NCI-H526 treated with DMSO at 0.1 percent for 48 hours (cell line): Measurements from ENCODE around the gene TREX2.

Experiments
- DNase-seq: peaks from one replicate; lab custom pipeline; 2025; lab: John Stamatoyannopoulos, UW

TREX2 gene

DNA sequence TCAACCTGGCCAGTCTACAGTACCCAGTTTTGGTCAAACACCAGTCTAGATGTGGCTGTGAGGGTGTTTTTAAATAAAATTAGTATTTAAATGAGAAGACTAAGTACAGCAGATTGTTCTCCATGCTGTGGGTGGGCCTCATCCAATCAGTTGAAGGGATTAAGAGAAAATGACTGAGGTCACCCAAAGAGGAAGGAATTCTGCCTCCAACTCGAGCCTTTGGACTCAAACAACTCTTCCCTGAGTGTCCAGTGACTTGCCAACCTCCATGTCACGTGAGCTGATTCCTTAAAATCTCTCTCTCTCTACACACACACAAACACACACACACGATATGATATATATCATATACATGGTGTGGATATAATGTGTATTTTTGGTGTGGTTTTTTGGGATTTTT lies 10.0 kb downstream of the TREX2 start:
- DNase-seq = no peak

DNA sequence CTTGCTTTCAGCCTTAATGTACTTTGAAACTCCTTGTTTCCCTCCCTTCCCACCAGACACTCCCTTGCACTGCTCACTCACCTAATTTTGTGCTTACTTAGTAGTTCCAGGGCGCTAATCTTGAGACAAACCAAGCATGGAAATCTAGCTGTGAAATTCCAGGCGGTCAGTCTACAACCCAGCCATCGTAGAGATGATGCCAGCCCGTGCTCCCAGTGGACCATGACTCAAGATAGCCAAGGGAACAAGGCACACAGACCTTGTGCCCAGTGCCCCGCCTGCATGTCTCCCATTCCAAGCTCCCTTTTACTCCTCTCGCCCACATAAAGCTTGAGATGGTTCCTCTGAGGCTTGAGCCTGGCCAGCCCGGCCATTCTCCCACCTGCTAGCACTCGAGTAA lies 11.1 kb downstream of the TREX2 start:
- no peak for DNase-seq

DNA sequence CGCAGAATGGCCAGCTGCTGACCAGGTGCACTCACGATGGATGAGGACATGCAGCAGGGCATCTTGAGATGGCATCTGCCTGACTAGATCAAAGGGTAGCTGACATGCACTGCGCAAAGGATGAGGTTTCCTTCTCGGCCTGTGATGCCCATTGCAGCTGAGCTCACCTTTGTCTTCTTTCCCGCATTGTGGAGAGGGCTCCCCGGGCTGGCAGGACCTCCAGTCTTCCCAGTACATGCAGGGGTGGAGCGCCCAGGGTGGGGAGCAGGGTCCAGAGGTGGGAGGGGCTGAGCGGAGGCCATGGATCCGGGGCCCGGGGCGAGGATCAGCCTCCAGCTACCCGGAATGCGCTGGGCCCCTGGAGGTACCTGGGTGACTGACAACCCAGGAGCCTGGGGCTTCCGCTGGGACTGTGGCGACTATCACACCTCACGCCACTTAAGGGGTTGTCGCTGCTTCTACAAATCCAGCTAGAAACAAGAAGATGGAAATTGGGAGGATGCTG lies 12.0 kb downstream of the TREX2 start:
- DNase-seq = no peak

DNA sequence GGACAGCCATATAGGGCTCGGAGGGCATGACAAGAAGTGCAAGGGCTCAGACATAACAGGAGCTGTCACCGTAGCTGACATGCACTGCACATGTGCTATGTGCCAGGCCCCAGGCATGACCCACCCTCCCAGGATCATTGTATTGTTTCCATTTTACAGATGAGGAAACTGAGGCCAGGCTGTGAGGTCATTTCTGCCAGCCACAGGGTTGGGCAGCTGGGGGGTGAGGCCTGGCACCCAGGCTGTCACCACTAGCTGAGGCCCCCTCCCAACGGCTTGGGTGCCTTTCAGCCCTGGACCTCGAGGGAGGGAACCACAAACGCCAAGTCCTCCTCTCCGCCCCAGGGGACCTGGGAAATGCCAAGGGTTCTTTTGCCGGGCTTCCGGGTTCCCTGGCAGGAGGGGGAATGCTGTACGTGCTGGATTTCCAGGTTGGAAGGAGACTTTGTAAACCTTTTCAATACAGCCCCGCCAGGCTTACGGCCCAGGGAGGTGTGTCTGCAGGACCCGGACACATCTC lies 12.6 kb downstream of the TREX2 start:
- no peak for DNase-seq

DNA sequence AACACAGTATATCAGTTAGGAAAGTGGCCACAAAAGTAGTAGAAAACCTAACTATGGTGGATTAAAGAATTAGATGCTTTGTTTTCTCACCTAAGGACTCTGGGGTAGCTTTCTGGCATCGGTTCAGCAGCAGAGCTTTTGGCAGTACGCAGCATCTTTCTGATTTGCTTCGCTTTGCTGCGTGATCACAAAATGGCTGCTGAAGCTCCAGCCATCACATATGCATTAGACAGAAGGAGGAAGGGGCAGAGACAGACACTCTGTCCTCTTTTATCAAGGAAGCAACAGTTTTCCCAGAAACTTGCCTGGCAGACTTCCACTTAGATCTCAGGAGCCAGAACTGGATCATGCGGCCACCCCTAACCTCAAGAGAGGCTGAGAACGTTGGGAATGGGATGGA lies 15.1 kb downstream of the TREX2 start:
- no peak for DNase-seq

DNA sequence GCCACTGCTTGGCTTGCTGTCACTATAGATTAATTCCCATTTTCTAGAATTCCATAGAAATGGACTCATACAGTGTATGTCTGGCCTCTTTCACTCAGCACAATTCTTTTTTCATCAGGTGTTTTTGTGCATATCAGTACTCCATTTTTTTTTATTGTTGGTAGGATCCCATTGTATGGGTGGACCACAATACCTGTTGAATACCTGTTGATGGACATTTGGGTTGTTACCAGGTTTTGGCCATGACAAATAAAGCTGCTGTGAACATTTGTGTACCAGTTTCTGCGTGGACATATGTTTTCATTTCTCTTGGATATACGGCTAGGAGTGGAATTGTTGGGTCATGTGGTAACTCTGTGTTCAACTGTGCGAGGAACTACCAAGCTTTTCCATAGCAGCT lies 19.7 kb downstream of the TREX2 start:
- DNase-seq = no peak

DNA sequence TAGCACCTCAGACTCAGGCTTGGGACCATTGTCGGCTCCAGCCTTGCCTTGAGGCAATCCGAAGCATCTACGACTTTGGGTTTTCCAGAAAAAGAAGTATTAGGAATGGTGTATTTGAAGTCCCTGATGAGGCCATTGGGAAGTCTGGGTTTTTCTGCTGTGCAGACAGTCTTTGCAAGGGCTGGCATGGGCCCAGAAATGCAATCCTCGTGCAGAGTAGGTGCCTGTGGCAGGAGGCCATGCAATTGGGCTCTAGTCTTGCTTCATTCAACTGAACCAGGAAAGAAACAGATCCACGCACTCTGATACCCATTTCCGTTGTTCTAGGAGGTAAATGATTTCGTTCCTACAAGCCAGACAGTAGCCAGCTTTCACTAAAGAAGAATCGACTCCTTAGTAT lies 22.2 kb downstream of the TREX2 start:
- DNase-seq = no peak

DNA sequence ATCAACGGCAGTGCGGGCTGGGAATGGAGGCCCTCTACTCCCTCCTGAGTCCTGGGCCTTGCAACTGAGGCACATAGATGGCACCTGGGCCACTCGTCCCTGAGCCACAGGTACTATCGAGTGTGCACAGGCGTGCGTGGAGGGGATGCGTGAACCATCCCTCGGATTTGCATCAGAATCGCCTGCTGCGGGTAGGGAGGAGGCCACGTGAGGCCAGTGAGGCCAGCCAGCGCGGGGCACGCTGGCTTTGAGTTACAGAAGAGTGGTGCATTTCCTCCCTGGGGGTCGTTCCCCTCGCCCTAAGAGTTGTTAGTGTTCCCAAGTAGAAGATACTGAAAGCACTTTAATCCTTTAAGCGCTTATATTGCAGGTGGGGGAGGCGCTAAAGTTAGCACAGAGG lies 24.0 kb downstream of the TREX2 start:
- no peak for DNase-seq

DNA sequence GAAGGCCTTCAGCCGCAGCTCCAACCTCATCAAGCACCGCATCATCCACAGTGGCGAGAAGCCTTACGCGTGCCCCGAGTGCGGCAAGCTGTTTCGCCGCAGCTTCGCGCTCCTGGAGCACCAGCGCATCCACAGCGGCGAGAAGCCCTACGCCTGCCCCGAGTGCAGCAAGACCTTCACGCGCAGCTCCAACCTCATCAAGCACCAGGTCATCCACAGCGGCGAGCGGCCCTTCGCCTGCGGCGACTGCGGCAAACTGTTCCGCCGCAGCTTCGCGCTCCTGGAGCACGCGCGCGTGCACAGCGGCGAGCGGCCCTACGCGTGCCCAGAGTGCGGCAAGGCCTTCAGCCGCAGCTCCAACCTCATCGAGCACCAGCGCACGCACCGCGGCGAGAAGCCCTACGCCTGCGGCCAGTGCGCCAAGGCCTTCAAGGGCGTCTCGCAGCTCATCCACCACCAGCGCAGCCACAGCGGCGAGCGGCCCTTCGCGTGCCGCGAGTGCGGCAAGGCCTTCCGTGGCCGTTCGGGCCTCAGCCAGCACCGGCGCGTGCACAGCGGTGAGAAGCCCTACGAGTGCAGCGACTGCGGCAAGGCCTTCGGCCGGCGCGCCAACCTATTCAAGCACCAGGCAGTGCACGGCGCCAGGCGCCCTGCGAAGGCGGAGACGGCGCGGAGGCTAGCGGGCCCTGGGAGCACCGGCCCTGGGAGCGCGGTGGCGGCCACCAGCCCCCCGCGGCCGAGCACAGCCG lies 24.8 kb downstream of the TREX2 start:
- DNase-seq = no peak

DNA sequence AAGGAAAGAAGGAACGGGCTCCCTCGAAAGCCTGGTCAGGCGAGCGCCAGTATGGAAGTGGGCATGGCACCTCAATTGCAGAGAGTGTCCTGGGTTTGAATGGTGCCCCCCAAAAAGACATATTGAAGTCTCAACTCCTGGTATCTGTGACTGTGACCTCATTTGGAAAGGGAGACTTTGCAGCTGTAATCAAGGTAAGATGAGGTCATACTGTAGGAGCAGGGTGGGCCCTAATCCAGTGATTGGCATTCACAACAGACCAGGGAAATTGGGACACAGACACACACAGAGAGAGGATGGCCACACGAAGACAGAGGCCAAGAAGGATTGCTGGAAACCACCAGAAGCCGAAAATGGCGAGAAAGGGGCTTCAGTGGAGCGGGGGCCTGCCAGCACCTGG lies 28.2 kb downstream of the TREX2 start:
- no peak for DNase-seq

DNA sequence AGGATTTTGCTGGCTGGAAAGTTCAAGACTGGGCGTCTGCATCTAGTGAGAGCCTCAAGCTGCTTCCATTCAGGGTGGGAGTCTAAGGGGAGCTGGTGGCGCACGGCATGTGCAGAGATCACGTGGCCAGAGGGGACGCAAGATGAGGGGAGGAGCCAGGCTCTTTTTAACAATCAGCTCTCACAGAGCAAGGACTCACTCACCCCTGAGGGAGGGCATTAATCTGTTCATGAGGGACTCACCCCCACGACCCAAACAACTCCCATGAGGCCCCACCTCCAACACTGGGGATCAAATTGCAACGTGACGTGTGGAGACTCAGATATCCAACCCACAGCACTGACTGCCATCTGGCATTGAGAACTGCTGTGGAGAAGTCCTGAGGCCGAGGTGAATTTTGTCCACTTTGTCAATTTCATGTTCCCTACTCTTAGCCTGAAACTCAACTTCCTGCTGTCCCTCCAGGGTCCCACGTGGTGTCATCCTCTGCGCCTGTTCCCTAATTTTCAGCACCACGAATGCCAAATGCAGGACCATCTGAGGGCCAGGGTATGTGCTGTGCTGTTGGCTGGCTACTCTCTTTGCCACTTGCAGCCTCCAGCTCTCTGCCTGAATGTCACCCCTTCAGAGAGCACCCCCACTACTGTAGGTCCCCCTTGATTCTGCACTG lies 28.9 kb downstream of the TREX2 start:
- DNase-seq = no peak

DNA sequence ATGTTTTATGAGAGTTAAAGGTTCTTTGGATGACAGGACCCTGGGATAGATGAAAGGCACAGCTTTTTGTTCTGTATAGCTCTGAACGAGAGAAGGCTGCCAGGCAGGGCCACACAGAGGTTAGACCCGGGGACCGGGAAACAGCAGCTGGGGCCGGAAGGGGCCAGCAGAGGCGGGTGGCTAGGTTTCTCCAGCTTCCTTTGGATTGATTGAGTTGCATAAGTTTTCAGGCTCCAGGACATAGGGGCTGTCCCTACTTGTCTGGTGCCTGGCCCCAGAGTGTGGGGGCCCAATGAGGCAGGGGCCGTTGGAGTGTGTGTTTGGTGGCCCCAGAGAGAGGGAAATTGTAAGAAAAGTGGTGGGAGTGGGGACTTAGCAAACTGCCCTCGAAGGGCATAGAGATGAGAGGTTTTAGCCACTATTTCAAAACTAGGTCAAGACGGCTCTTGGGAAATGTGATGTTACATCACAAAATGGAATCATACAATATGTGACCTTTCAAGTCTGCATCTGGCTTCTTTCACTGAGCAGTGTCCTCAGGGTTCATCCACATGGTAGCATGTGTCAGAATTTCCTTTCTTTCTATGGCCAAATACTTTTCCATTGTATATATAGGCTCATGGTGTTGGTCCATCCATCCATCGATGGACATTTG lies 30.9 kb downstream of the TREX2 start:
- DNase-seq = no peak

DNA sequence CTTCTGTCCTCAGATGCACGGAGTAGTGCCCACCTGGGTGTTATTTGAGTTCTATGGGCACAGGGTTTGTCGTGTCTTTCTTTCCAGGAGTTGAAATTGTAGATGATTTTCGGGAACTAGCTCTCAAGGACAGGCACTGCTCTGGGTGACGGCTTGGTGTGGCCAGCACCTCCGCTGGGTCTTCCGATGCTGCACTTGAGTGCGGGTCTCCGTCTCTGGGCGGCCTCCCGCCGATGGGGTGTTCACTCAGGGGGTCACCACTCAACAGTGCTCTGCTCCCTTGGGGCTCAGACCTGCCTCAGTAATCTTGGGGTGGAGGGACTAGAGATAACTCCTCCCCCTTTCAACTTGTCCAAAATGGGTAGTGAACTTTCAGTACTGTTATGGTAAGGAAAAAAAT lies 32.1 kb downstream of the TREX2 start:
- no peak for DNase-seq

DNA sequence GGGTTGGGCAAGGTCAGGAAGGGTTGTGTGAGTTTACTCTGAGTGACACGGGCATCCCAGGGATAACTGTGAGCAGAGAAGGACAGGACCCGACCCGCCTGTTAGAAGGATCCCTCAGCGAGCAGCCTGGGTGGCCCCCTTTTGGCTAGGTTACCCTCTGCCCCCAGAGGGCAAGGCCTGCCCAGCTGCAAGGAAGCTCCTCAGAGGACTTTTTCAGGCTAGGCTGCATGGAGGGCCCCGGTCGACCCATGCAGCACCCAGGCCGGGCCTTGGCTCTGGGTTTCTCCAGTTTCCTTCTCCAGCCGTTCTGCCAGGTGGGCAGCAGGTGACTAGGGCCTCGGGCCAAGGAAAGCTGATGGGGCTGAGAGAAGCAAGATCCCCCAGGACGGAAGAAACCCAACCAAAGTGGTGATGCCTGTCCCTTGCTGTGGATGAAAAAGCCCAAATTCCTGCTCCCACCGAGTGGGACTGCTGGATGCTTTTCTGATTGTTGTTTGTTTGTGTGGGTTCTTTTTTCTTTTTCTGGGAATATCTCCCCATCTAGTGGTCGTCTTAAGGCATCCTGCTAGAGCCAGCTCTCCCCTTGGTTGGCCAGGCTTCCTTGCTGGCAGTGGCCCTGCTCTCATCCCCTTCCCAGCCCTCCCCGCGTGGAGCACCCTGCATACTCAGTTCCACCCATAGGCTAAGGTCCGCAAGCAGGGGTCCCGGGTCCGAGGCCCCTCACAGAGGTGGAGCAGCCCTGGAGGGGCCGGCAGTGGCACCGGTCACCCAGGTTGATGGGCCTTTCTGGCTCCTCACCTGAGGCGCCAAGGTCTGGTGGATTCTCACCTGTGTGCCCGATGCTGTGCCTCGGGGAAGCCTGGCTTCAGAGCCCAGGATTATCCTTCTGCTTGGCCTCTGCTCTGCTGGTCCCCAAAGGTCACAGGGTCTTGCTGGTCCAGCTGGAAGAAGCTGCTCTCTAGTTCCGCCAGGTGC lies 32.8 kb downstream of the TREX2 start:
- no peak for DNase-seq

DNA sequence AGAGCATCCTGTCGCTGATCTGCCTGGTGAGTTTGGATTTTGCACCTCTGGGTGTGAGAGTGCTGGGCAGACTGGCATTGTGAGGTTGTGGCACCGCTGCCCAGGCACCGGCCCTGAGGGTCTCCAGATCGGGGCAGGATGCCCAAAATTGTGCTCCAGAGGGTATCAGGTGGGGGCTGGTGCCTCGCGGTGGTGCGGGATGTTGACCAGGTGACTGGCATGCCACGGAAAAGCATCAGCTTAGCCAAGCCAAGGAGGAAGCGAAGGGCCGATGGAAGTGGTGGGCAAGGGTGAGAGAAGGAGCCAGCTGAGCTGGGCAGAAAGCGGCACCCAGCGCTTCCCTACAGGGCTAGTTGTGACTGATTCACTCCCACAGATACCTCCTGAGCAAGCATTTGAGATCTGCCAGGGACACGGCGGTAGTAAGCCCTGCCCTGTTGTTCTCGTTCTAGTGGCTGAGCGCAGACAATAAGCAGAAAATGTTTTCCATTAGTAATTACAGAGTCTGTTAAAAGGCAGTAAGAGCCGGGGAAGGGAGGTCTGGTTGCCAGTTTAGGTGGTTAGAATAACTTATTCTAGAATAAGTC lies 33.8 kb downstream of the TREX2 start:
- peak; percentile 20 for DNase-seq

DNA sequence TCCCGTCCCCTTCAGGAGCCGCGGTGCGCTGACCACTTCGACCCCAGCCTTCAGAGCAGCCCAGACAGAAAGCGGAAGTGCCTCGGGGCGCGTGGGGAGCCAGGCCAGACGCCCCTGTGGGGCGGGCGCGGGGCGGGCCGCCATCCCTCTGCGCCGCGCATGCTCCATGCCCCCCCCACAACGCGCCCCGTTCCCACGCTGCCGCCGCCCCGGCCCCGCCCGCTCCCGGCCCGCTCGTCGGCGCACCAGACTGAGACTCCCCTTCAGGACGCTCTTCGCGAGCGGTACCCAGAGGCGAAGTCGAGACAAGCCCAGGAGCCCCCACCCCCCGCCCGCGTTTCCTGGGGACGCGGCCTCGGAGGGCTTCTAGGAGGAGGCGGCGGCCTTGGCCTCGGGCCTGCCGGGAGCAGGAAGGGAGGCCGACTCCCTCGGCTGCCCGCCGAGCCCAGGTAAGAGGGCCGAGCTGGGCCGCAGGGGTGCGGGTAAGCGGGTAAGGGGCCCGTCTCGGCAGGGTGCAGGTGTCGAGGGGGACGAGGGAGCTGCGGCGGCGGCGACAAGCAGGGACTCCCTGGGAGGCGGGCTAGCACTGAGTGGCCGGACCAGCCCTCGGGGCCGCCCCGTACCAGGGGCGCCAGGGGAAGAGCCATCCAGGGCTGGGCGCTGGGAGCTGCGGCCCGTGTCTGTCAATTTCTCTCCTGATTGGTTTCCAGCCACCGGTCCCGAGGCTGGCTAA lies 34.4 kb downstream of the TREX2 start, which contains the start of gene ZFP92:
ZFP92 (plus strand) TSS at position 218 of the 733 bp plus-strand sequence. CDS start 6,851 bp downstream, outside the sequence.
- no peak for DNase-seq

DNA sequence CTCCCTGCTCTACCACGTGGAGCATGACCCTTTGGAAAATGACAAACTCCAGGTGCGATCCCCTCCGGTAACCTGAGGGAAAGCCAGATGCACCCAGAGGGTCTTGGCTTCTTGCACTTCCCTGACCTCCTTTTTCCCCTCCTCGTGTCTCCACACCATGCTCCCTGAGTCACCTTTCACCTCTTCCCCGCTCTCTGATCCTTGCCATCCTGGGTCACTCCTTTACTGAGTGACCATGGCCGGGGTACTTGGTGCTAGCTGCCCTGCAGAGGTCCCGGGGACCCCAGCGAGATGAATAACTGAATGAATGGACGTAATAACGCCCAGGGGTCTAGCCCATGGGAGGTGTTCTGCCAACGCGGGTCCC lies 35.0 kb downstream of the TREX2 start:
- no peak for DNase-seq

DNA sequence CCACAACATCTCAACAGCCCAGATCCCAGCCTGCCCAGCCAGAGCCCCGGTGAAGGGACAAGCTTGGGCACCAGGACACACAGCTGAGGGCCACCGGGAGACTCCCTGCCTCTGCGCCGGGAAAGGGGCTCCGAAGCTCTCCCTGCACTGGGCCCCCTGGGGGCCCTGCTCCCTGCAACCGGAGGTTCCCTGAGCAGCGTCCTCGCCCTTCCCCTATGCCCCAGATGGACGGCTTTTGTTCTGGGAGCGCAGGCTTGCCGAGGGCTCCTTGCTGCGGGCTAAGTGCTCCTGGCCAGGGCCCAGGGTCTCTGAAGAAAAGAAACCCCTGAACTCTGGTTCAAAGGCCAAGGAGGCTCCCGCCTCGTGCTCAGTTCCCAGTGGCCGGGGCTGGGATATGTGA lies 35.5 kb downstream of the TREX2 start:
- DNase-seq = no peak

DNA sequence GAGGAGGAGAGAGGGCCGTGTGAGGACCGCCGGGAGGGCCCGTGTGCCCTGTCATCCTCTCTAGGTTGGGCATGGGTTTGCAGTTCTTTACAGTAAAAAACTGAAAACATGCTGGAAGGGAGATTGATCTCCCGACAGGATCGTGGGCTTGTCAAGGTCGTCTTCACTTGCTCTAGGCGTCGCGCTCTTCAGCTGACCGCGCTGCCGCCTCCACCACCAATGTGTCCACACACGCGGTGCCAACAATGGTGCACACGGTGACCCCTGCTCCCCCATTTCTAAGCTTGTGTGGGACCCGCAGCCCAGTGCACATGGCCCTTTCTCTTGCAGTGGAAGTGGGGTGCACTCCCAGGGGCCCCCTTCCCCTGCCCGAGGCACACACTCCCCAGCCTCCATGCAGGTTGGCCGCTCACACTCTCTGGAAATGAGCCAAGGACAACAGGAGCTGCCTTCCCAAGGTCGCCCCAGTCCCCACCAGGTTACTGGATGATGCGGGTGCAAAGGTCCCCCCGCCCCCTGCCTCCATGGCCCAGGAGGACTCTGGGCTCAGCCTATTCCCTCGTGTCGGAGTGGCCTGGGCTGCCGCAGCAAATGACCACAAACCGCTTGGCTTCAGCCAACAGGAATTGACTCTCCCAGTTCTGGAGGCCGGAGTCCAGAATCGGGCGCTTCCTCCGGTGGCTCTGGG lies 36.3 kb downstream of the TREX2 start:
- no peak for DNase-seq

DNA sequence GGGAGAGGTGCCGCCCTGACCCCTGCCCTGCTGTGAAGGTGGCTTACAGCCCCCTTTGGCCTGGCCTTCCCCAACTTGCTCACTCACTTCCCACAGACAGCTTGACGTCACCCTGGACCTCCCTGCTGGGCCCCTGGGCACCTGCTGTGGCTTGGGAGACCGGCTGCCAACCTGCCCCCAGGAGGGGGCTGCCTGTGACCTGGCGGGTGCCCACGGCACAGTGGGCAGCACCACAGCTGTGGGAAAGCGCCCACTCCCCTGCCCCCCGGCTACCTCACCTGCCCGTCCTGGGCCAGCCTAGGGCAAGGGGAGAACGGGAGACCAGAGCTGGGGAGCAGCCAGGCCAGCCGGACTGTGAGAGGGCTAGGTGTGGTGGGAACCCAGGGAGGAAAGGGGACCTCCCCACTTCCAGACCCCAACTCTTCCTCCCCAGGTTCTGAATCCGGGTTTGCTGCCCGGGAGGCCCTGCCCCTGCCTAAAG lies 36.9 kb downstream of the TREX2 start:
- no peak for DNase-seq
